Left cardiac atrium (tissue), 4 donors: ENCODE measurements around the gene PIGO. TPM values are rescaled to one million over a fixed set of nuclear protein-coding genes. Genes with fewer than 3 reads are reported as not detected.

Source experiments
- ATAC-seq, 2 donors: fragments of 200-7000 bp; cut with Tn5 transposase; one replicate each; pipeline ENCODE4 v1.9.1; 2020; ENCODE audit warnings: mild to moderate bottlenecking in 2 of 2, moderate library complexity in 2 of 2
- DNase-seq: peaks from one replicate; pipeline ENCODE4 v3.0.0-alpha.2; 2020
- intact Hi-C, 2 donors: fragments of 100-400 bp; cut with DNase I; formaldehyde crosslinking; loops; one replicate each; pipeline versions ENCODE4 v1.14.1 to v1.15.1; 2022 to 2023
- total RNA-seq, 2 donors: library from RNA; stranded (reverse); fragmentation: NEBNext Ultra II Directional; extraction: Animal tissue kit (Norgen Biotek cat#: 25700); gene quantifications; one replicate each; pipeline ENCODE4 v1.2.1, GENCODE V29; 2021
- donor health status: DM: no; HTN: yes; CAD: no.
- donor health status: DM: no; HTN: yes; CAD: no; lungs with severe emphysema.
- donor health status: DM: yes; HTN: yes; CAD: no.
- donor health status: Dilated cardiomyopathy.

Gene PIGO
- total RNA-seq, 2 donors from 2014 or later, result 10.9 to 11.5 TPM

- DNase-seq (no peak), ATAC-seq (no peak)
- intact Hi-C loops, result loop anchor here in 1 of 2 donors (10.0 kb wide), 1 partner anchor 82 kb away; no protein-coding TSS in a partner anchor
Measured at GRCh38 chr9:35076848-35077247, 19.5 kb downstream of the PIGO start.

- no peak for ATAC-seq
- DNase-seq, result no peak
Measured at GRCh38 chr9:35075358-35075757, 21.0 kb downstream of the PIGO start.

GRCh38 chr9:35074791-35075190 lies 21.6 kb downstream of the PIGO start:
- ATAC-seq (no peak), DNase-seq (no peak)
- intact Hi-C loops, result loop anchor here in 1 of 2 donors (10.0 kb wide), 1 partner anchor 80 kb away; no protein-coding TSS in a partner anchor

More at GRCh38 chr9:35075358-35075757, 21.0 kb downstream of the PIGO start:
- intact Hi-C loops, result loop anchor here in 1 of 2 donors (10.0 kb wide), 1 partner anchor 81 kb away; no protein-coding TSS in a partner anchor

- ATAC-seq (no peak), DNase-seq (no peak)
- intact Hi-C loops, result loop anchor here in 1 of 2 donors (10.0 kb wide), 1 partner anchor 79 kb away; no protein-coding TSS in a partner anchor
Measured at GRCh38 chr9:35074141-35074540, 22.2 kb downstream of the PIGO start.

GRCh38 chr9:35073279-35073612 lies 23.1 kb downstream of the PIGO start:
- no peak for DNase-seq
- intact Hi-C loops, result loop anchor here in 1 of 2 donors (2.0 to 10.0 kb wide), 2 partner anchors 30 to 78 kb away; partner anchors contain the start of gene STOML2
- no peak for ATAC-seq

- intact Hi-C loops, result loop anchor here in 1 of 2 donors (2.0 to 10.0 kb wide), 2 partner anchors 30 to 78 kb away; partner anchors contain the start of gene STOML2
- ATAC-seq (peak; percentile 96), DNase-seq (peak; percentile 99)
Measured at GRCh38 chr9:35072461-35073278, 23.7 kb downstream of the PIGO start, which contains the start of gene VCP. Gene VCP, minus strand, starts transcription at chr9:35072625. Its CDS starts 272 bp downstream, at chr9:35072353.

- ATAC-seq (peak; percentile 83 to 91), DNase-seq (peak; percentile 91)
- intact Hi-C loops, result loop anchor here in 1 of 2 donors (2.0 to 10.0 kb wide), 2 partner anchors 31 to 77 kb away; partner anchors contain the start of gene STOML2
Measured at GRCh38 chr9:35071814-35072460, 24.5 kb downstream of the PIGO start.

- intact Hi-C loops, result loop anchor here in 1 of 2 donors (10.0 kb wide), 1 partner anchor 76 kb away; no protein-coding TSS in a partner anchor
- no peak for DNase-seq
- ATAC-seq, result no peak
Measured at GRCh38 chr9:35070823-35071813, 25.3 kb downstream of the PIGO start.

GRCh38 chr9:35069020-35069419 lies 27.4 kb downstream of the PIGO start:
- intact Hi-C loops, result no loop called here

GRCh38 chr9:35067056-35067455 lies 29.3 kb downstream of the PIGO start:
- ATAC-seq (no peak), DNase-seq (no peak)
- intact Hi-C loops, result no loop called here

More at GRCh38 chr9:35069020-35069419, 27.4 kb downstream of the PIGO start:
- ATAC-seq, result no peak
- no peak for DNase-seq

GRCh38 chr9:35060548-35061207 lies 35.7 kb downstream of the PIGO start:
- intact Hi-C loops, result no loop called here
- DNase-seq (no peak), ATAC-seq (no peak)

- ATAC-seq, result no peak
- DNase-seq, result no peak
- intact Hi-C loops, result no loop called here
Measured at GRCh38 chr9:35059438-35059837, 37.0 kb downstream of the PIGO start.

- DNase-seq, result no peak
- ATAC-seq, result no peak
- intact Hi-C loops, result no loop called here
Measured at GRCh38 chr9:35057271-35057620, 39.1 kb downstream of the PIGO start.

- no peak for ATAC-seq
- intact Hi-C loops, result no loop called here
- no peak for DNase-seq
Measured at GRCh38 chr9:35056571-35057270, 39.7 kb downstream of the PIGO start.

- DNase-seq (no peak), ATAC-seq (no peak)
- intact Hi-C loops, result loop anchor here in 1 of 2 donors (5.0 kb wide), 1 partner anchor 153 kb away; no protein-coding TSS in a partner anchor
Measured at GRCh38 chr9:35054871-35055644, 41.3 kb downstream of the PIGO start.

GRCh38 chr9:35054185-35054835 lies 42.1 kb downstream of the PIGO start:
- intact Hi-C loops, result loop anchor here in 1 of 2 donors (5.0 kb wide), 1 partner anchor 152 kb away; no protein-coding TSS in a partner anchor
- ATAC-seq (no peak), DNase-seq (no peak)
